Neural cell (in vitro differentiated cells): Measurements from ENCODE around the gene MAML3. TPM values are rescaled to one million over a fixed set of nuclear protein-coding genes. Genes with fewer than 3 reads are reported as not detected.
"Not testable (repeated sequence)": the region's sequence is repeated elsewhere in the genome, so short reads cannot be mapped to it uniquely, and the experiment has no call there.

Experiments used
- H2AFZ ChIP-seq: fragments of 200-600, 300-800 bp; sonication (generic), shearing (Covaris generic); 2 replicates; pipeline ENCODE4 v1.6.0; 2014; ENCODE audit warnings: low read depth, mild to moderate bottlenecking, antibody characterized with exemption, low read length, moderate library complexity
- H3F3A ChIP-seq: fragments of 200-600 bp; shearing (Covaris generic); 2 replicates; pipeline ENCODE4 v1.6.1; 2016; ENCODE audit warnings: mild to moderate bottlenecking, moderate library complexity, mixed read lengths, antibody characterized with exemption, low read length; ENCODE audit not compliant: insufficient read depth, poor library complexity, severe bottlenecking
- H3K27ac ChIP-seq: fragments of 200-600, 300-800 bp; sonication (generic), shearing (Covaris generic); 2 replicates; pipeline ENCODE4 v1.5.1; 2014; ENCODE audit warnings: mild to moderate bottlenecking, low read length, moderate library complexity
- H3K27me3 ChIP-seq: fragments of 300-800, 200-600 bp; sonication (generic), shearing (Covaris generic); 2 replicates; pipeline ENCODE4 v1.6.0; 2014; ENCODE audit warnings: mild to moderate bottlenecking, low read depth, low read length, moderate library complexity; ENCODE audit not compliant: insufficient read depth
- H3K36me3 ChIP-seq: fragments of 300-800, 200-600 bp; sonication (generic), shearing (Covaris generic); 2 replicates; pipeline ENCODE4 v1.5.1; 2014; ENCODE audit warnings: mild to moderate bottlenecking, antibody characterized with exemption, low read length, moderate library complexity; ENCODE audit not compliant: insufficient read depth
- H3K4me2 ChIP-seq: fragments of 300-800, 200-600 bp; sonication (generic), shearing (Covaris generic); 2 replicates; pipeline ENCODE4 v1.6.0; 2014; ENCODE audit warnings: mild to moderate bottlenecking, low read length
- H3K4me3 ChIP-seq: fragments of 300-800, 200-600 bp; sonication (generic), shearing (Covaris generic); 2 replicates; pipeline ENCODE4 v1.5.1; 2014; ENCODE audit warnings: mild to moderate bottlenecking, low read length, moderate library complexity
- H3K79me2 ChIP-seq: fragments of 200-600 bp; shearing (Covaris generic); replicated peaks from 2 replicates; pipeline ENCODE4 v1.6.0; 2014; ENCODE audit warnings: mild to moderate bottlenecking, low read length, moderate library complexity; ENCODE audit not compliant: insufficient read depth
- H3K9ac ChIP-seq: fragments of 300-800, 200-600 bp; sonication (generic), shearing (Covaris generic); 2 replicates; pipeline ENCODE4 v1.6.1; 2016; ENCODE audit warnings: mild to moderate bottlenecking, low read length, mixed read lengths
- H3K9me2 ChIP-seq: fragments of 200-600 bp; shearing (Covaris generic); 2 replicates; pipeline ENCODE4 v1.6.1; 2016; ENCODE audit warnings: mild to moderate bottlenecking, low read length, mixed read lengths; ENCODE audit not compliant: insufficient read depth
- H3K9me3 ChIP-seq: fragments of 200-600, 300-800 bp; sonication (generic), shearing (Covaris generic); 2 replicates; pipeline ENCODE4 v1.6.1; 2016; ENCODE audit warnings: mild to moderate bottlenecking, mixed run types, low read length, moderate library complexity, mixed read lengths
- H4K20me1 ChIP-seq: fragments of 200-600 bp; shearing (Covaris generic); 2 replicates; pipeline ENCODE4 v1.6.1; 2016; ENCODE audit warnings: mild to moderate bottlenecking, mixed run types; ENCODE audit not compliant: insufficient read depth
- EP300 ChIP-seq: fragments of 450-650 bp; conservative IDR thresholded peaks from 2 replicates; pipeline ENCODE4 v1.6.1; 2014; ENCODE audit warnings: antibody characterized with exemption, mild to moderate bottlenecking, moderate library complexity; ENCODE audit not compliant: poor library complexity, severe bottlenecking
- EZH2 ChIP-seq: fragments of 200-600, 300-800 bp; shearing (Covaris generic), sonication (generic); IDR thresholded peaks from 2 replicates; pipeline ENCODE4 v1.6.1; 2014; ENCODE audit warnings: antibody characterized with exemption, low read length, borderline replicate concordance, mild to moderate bottlenecking; ENCODE audit not compliant: insufficient read depth, poor library complexity, severe bottlenecking
- MXI1 ChIP-seq: fragments of 450-650 bp; conservative IDR thresholded peaks from 2 replicates; pipeline ENCODE4 v1.6.1; 2014; ENCODE audit warnings: antibody characterized with exemption, mild to moderate bottlenecking; ENCODE audit not compliant: poor library complexity, severe bottlenecking
- POLR2AphosphoS5 ChIP-seq: IDR thresholded peaks from 2 replicates; pipeline ENCODE4 v1.6.1; 2012
- RAD21 ChIP-seq: fragments of 450-650 bp; conservative IDR thresholded peaks from 2 replicates; pipeline ENCODE4 v1.6.1; 2014; ENCODE audit warnings: antibody characterized with exemption, mild to moderate bottlenecking, moderate library complexity
- SMC3 ChIP-seq: fragments of 450-650 bp; conservative IDR thresholded peaks from 2 replicates; pipeline ENCODE4 v1.6.1; 2014; ENCODE audit warnings: antibody characterized with exemption, mild to moderate bottlenecking, moderate library complexity; ENCODE audit not compliant: poor library complexity
- TAF1 ChIP-seq: IDR thresholded peaks from 2 replicates; pipeline ENCODE4 v1.6.1; 2012; ENCODE audit warnings: low read depth
- polyA plus RNA-seq: library from polyadenylated mRNA; depleted of rRNA; stranded (reverse); fragments of >200 nt; gene quantifications from 2 replicates; pipeline ENCODE4 v1.2.3, GENCODE V29; 2014
- TF ChIP-seq, protein P1 (sequence below): IDR thresholded peaks from 2 replicates; pipeline ENCODE4 v1.6.1; 2012; ENCODE audit warnings: borderline replicate concordance
- TF ChIP-seq, protein P2 (sequence below): fragments of 450-650 bp; IDR thresholded peaks from 2 replicates; pipeline ENCODE4 v1.5.1; 2014; ENCODE audit warnings: antibody characterized with exemption, mild to moderate bottlenecking, moderate library complexity; ENCODE audit not compliant: poor library complexity, severe bottlenecking

Gene MAML3
- polyA plus RNA-seq, 1 donor from 2014 or later = 10.2 TPM

DNA sequence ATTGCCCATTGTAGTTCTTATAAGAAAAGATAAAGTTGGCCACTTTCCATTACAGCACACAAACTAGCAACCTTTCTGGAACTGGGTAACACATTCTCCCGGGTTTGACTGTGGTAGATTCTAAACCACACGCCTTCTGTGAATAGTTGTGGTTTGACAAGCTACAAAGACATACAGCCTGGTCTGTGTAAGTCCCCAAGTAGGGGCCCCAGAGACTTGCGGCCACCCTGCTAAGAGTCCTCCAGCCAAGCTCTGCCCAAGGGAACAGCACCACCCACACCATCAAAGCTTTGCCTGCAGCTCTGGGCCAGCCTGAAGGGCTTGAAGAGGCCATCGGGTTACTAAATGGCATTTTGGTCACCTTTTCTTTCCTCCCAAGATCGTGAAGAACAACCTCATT lies 203.4 kb downstream of the MAML3 start:
- no peak overlapping the region for H3K4me2 ChIP-seq
- H3K27ac ChIP-seq = no peak overlapping the region
- TF ChIP-seq RAD21 = no peak
- TF ChIP-seq POLR2AphosphoS5 = no peak
- TF ChIP-seq EP300 = no peak
- TF ChIP-seq, protein P1, sequence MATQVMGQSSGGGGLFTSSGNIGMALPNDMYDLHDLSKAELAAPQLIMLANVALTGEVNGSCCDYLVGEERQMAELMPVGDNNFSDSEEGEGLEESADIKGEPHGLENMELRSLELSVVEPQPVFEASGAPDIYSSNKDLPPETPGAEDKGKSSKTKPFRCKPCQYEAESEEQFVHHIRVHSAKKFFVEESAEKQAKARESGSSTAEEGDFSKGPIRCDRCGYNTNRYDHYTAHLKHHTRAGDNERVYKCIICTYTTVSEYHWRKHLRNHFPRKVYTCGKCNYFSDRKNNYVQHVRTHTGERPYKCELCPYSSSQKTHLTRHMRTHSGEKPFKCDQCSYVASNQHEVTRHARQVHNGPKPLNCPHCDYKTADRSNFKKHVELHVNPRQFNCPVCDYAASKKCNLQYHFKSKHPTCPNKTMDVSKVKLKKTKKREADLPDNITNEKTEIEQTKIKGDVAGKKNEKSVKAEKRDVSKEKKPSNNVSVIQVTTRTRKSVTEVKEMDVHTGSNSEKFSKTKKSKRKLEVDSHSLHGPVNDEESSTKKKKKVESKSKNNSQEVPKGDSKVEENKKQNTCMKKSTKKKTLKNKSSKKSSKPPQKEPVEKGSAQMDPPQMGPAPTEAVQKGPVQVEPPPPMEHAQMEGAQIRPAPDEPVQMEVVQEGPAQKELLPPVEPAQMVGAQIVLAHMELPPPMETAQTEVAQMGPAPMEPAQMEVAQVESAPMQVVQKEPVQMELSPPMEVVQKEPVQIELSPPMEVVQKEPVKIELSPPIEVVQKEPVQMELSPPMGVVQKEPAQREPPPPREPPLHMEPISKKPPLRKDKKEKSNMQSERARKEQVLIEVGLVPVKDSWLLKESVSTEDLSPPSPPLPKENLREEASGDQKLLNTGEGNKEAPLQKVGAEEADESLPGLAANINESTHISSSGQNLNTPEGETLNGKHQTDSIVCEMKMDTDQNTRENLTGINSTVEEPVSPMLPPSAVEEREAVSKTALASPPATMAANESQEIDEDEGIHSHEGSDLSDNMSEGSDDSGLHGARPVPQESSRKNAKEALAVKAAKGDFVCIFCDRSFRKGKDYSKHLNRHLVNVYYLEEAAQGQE = no peak
- no peak for TF ChIP-seq MXI1
- TF ChIP-seq, protein P2, sequence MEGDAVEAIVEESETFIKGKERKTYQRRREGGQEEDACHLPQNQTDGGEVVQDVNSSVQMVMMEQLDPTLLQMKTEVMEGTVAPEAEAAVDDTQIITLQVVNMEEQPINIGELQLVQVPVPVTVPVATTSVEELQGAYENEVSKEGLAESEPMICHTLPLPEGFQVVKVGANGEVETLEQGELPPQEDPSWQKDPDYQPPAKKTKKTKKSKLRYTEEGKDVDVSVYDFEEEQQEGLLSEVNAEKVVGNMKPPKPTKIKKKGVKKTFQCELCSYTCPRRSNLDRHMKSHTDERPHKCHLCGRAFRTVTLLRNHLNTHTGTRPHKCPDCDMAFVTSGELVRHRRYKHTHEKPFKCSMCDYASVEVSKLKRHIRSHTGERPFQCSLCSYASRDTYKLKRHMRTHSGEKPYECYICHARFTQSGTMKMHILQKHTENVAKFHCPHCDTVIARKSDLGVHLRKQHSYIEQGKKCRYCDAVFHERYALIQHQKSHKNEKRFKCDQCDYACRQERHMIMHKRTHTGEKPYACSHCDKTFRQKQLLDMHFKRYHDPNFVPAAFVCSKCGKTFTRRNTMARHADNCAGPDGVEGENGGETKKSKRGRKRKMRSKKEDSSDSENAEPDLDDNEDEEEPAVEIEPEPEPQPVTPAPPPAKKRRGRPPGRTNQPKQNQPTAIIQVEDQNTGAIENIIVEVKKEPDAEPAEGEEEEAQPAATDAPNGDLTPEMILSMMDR = no peak
- no peak for TF ChIP-seq TAF1
- TF ChIP-seq EZH2 = no peak
- no peak for TF ChIP-seq SMC3
- H3K9ac ChIP-seq = no peak overlapping the region
- no peaks in the 10 kb centered on the region for H3F3A ChIP-seq
- H3K4me3 ChIP-seq = no peak overlapping the region
- no peak overlapping the region for H2AFZ ChIP-seq
- no peaks in the 10 kb centered on the region for H3K36me3 ChIP-seq
- no peaks in the 10 kb centered on the region for H3K9me3 ChIP-seq
- H3K27me3 ChIP-seq = no peaks in the 10 kb centered on the region
- no peaks in the 10 kb centered on the region for H3K79me2 ChIP-seq
- no peaks in the 10 kb centered on the region for H3K9me2 ChIP-seq
- no peaks in the 10 kb centered on the region for H4K20me1 ChIP-seq

DNA sequence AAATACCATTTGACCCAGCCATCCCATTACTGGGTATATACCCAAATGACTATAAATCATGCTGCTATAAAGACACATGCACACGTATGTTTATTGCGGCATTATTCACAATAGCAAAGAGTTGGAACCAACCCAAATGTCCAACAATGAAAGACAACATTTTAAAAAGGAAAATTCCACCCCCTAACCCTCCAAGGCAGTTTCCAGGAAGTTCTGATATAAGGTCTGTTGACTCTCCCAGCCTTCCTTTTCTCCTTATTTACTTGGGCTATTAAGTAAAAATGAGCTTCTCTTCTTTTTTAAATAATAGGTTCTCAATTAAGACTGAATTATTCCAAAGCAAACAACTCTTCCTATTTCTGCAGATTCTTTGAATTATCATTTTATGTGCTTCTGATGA lies 209.1 kb downstream of the MAML3 start:
- H3K36me3 ChIP-seq, H3F3A ChIP-seq, H3K27me3 ChIP-seq, H3K4me3 ChIP-seq, H3K4me2 ChIP-seq, H3K9me3 ChIP-seq, H3K79me2 ChIP-seq, H3K9ac ChIP-seq, H2AFZ ChIP-seq, H3K27ac ChIP-seq, H4K20me1 ChIP-seq, H3K9me2 ChIP-seq: not testable (repeated sequence)

DNA sequence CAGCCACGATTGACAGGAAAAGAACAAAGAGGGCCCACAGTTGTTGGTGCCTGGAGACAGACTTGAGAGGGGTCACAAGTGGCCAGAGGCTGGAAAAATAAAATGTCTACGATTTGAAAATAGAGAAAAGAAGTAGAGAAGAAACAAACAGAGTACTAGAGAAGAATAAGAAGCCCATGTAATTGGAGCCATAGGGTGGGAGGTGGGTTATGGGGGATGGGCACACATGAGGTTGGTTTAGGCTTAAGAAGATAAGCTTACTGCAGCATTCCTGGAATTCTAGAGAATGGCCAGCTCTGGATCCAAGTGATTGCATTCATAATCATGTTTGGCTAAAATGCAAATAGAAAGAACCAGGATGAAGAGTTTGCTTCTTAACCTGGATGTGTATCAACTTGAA lies 210.7 kb downstream of the MAML3 start:
- Histone ChIP-seq H3K27me3 (no peaks in the 10 kb centered on the region), H2AFZ (no peak overlapping the region), H4K20me1 (no peaks in the 10 kb centered on the region), H3K9me3 (no peaks in the 10 kb centered on the region), H3K4me3 (no peak overlapping the region), H3K4me2 (no peak overlapping the region), H3K9ac (peak overlapping the region; percentile 3), H3K79me2 (no peaks in the 10 kb centered on the region), H3K9me2 (no peaks in the 10 kb centered on the region), H3K27ac (peak overlapping the region; percentile 40), H3K36me3 (no peaks in the 10 kb centered on the region), H3F3A (no peaks in the 10 kb centered on the region)
- no peak for TF ChIP-seq SMC3
- TF ChIP-seq, protein P1 = no peak
- no peak for TF ChIP-seq EP300
- no peak for TF ChIP-seq RAD21
- TF ChIP-seq TAF1 = no peak
- no peak for TF ChIP-seq POLR2AphosphoS5
- TF ChIP-seq, protein P2 = no peak
- TF ChIP-seq EZH2 = no peak
- TF ChIP-seq MXI1 = no peak
